Liver (tissue), 9 donors: ENCODE data around the gene FURIN. TPM values are rescaled to one million over a fixed set of nuclear protein-coding genes. Genes with fewer than 3 reads are reported as not detected.
A peak's percentile ranks its signal among the peaks of the same experiment; 100 is the strongest.

Experiments
- DNase-seq: peaks from one replicate; pipeline ENCODE4 v3.0.0-alpha.2; 2017; ENCODE audit warnings: low spot score
- H3K27ac ChIP-seq, 2 donors: one replicate each; pipeline ENCODE4 v1.7.0; 2013; ENCODE audit warnings: inconsistent platforms in 2 of 2, low read length in 2 of 2, control low read depth in 1 of 2, low read depth in 1 of 2, mild to moderate bottlenecking in 1 of 2
- H3K27me3 ChIP-seq, 4 donors: one replicate each; pipeline versions ENCODE4 v1.6.1 to v1.7.0; 2013; ENCODE audit warnings: low read length in 3 of 4, inconsistent platforms in 1 of 4, mild to moderate bottlenecking in 1 of 4, moderate library complexity in 1 of 4; ENCODE audit not compliant: control insufficient read depth in 4 of 4, insufficient read depth in 4 of 4
- H3K36me3 ChIP-seq, 4 donors: one replicate each; pipeline versions ENCODE4 v1.6.1 to v1.7.0; 2013; ENCODE audit warnings: low read length in 3 of 4, mild to moderate bottlenecking in 3 of 4, low read depth in 1 of 4, moderate library complexity in 1 of 4; ENCODE audit not compliant: control insufficient read depth in 4 of 4, insufficient read depth in 3 of 4
- H3K4me1 ChIP-seq, 4 donors: one replicate each; pipeline versions ENCODE4 v1.6.1 to v1.7.0; 2013; ENCODE audit warnings: low read length in 3 of 4, mild to moderate bottlenecking in 3 of 4, moderate library complexity in 1 of 4; ENCODE audit not compliant: control insufficient read depth in 4 of 4, insufficient read depth in 4 of 4
- H3K4me3 ChIP-seq, 3 donors: one replicate each; pipeline versions ENCODE4 v1.6.1 to v1.7.0; 2013; ENCODE audit warnings: low read length in 3 of 3, control low read depth in 1 of 3, low read depth in 1 of 3, mild to moderate bottlenecking in 1 of 3
- H3K9ac ChIP-seq, 2 donors: one replicate each; pipeline ENCODE4 v1.7.0; 2013; ENCODE audit warnings: low read length in 2 of 2, mild to moderate bottlenecking in 2 of 2, moderate library complexity in 2 of 2, control low read depth in 1 of 2, low read depth in 1 of 2
- H3K9me3 ChIP-seq, 4 donors: one replicate each; pipeline versions ENCODE4 v1.6.1 to v1.7.0; 2013; ENCODE audit warnings: low read length in 3 of 4; ENCODE audit not compliant: control insufficient read depth in 4 of 4
- ATF3 ChIP-seq: IDR thresholded peaks from 2 replicates; pipeline ENCODE4 v1.6.1; 2016; ENCODE audit warnings: antibody characterized with exemption
- FOXA1 ChIP-seq: IDR thresholded peaks from 2 replicates; pipeline ENCODE4 v1.6.1; 2016; ENCODE audit warnings: antibody characterized with exemption
- HNF4A ChIP-seq, 2 donors: conservative IDR thresholded peaks; 2 replicates each; pipeline ENCODE4 v1.6.1; 2016; ENCODE audit warnings: antibody characterized with exemption in 2 of 2, mild to moderate bottlenecking in 2 of 2
- HNF4G ChIP-seq: IDR thresholded peaks from 2 replicates; pipeline ENCODE4 v1.6.1; 2016; ENCODE audit warnings: antibody characterized with exemption
- JUND ChIP-seq, 2 donors: IDR thresholded peaks; 2 replicates each; pipeline ENCODE4 v1.6.1; 2016; ENCODE audit warnings: antibody characterized with exemption in 2 of 2
- NR2F2 ChIP-seq: IDR thresholded peaks from 2 replicates; pipeline ENCODE4 v1.6.1; 2016; ENCODE audit warnings: antibody characterized with exemption
- RAD21 ChIP-seq, 2 donors: IDR thresholded peaks; 2 replicates each; pipeline ENCODE4 v1.6.1; 2016; ENCODE audit warnings: antibody characterized with exemption in 2 of 2, mild to moderate bottlenecking in 2 of 2
- RXRA ChIP-seq, 2 donors: IDR thresholded peaks; 2 replicates each; pipeline ENCODE4 v1.6.1; 2017 to 2018; ENCODE audit warnings: antibody characterized with exemption in 2 of 2, mild to moderate bottlenecking in 1 of 2
- SP1 ChIP-seq: IDR thresholded peaks from 2 replicates; pipeline ENCODE4 v1.6.1; 2018; ENCODE audit warnings: antibody characterized with exemption, mild to moderate bottlenecking
- YY1 ChIP-seq: IDR thresholded peaks from 2 replicates; pipeline ENCODE4 v1.6.1; 2016; ENCODE audit warnings: antibody characterized with exemption, mild to moderate bottlenecking
- WGBS: extraction: QIAGEN DNeasy Blood & Tissue Kit; methylation state at CpG from one replicate; pipeline ENCODE4 v1.1.7; 2013; 5-methylcytosine and 5-hydroxymethylcytosine counted together
- polyA plus RNA-seq, 2 donors: library from polyadenylated mRNA; stranded (reverse) in 1 of 2; unstranded in 1 of 2; fragments of 200-250 nt in 1 of 2; fragments of >200 nt in 1 of 2; fragmentation: Nextera tagmentation in 1 of 2; extraction: Ambion mirVana in 1 of 2; gene quantifications; one replicate each; pipeline versions ENCODE4 v1.2.1 to v1.2.3, GENCODE V29; 2013 to 2015
- total RNA-seq, 2 donors: library from RNA; depleted of rRNA; stranded (reverse); fragments of >200 nt; gene quantifications; one replicate each; pipeline ENCODE4 v1.2.3, GENCODE V29; 2014
- TF ChIP-seq, protein P1 (sequence below): IDR thresholded peaks from 2 replicates; pipeline ENCODE4 v1.6.1; 2016; ENCODE audit warnings: antibody characterized with exemption
- TF ChIP-seq, protein P2 (sequence below): IDR thresholded peaks from 2 replicates; pipeline ENCODE4 v1.6.1; 2016; ENCODE audit warnings: antibody characterized with exemption, mild to moderate bottlenecking
- donor health status: healthy.
- donor health status: healthy.
- donor health status: healthy.
- donor health status: healthy.
- donor health status: healthy.

FURIN gene
- total and polyA plus RNA-seq, 4 donors: 102 to 258 (median 164) TPM

DNA sequence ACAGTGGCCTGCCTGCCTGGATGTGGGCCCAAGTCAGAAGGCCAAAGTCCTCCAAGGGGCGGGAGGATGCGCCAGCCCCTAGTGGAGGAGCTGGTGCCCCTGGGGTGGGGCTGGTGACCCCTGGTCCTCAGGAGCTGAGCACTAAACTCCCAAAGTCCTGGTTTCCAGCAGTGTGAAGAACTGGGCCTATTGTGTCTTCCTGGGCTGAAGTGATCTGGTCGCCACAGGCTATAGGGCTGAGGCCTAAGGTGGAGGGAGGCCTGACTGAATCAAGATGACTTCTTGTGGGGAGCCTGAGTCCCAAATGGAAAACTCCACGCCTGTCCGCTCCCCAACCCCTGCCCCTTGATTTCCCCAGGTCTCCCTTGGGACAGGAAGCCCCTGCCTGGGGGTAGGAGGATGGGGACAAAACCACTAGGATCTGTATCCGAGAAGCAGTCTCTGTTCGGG lies 15.2 kb downstream of the FURIN start:
- Histone ChIP-seq H3K36me3 (peaks cover 11 to 39% (median 19%) of the 10 kb centered on the region in 4 donors), H3K27ac (peak overlapping the region; percentile 90), H3K27me3 (no peaks in the 10 kb centered on the region), H3K9me3 (no peaks in the 10 kb centered on the region), H3K4me1 (peaks cover 14 to 77% (median 64%) of the 10 kb centered on the region in 4 donors), H3K9ac (peak overlapping the region; percentile 32 to 76), H3K4me3 (peak overlapping the region in 2 of 3 donors; percentile 4 to 54)
- TF ChIP-seq HNF4A (conservative IDR thresholded peaks at IDR 0.05) (peak; percentile 39 to 57), NR2F2 (peak; percentile 8), RAD21 (IDR thresholded peaks at IDR 0.05) (peak in 1 of 2 donors; percentile 13), RXRA (IDR thresholded peaks at IDR 0.05) (peak in 1 of 2 donors; percentile 20), HNF4G (peak; percentile 37), SP1 (peak; percentile 6), FOXA1 (no peak), ATF3 (no peak), JUND (IDR thresholded peaks at IDR 0.05) (peak in 1 of 2 donors; percentile 22), YY1 (no peak)
- TF ChIP-seq, protein P1, sequence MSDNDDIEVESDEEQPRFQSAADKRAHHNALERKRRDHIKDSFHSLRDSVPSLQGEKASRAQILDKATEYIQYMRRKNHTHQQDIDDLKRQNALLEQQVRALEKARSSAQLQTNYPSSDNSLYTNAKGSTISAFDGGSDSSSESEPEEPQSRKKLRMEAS: no peak
- peak; percentile 56 for DNase-seq
- WGBS: 45% methylated on average over 7 of the region's 7 CpGs

- H3K9ac ChIP-seq: peak within 1 kb of the TSS; percentile 32 to 76
- WGBS: 6% methylated on average over 58 of the region's 58 CpGs
- DNase-seq: peak; percentile 61
- H3K4me1 ChIP-seq: peaks cover 14 to 77% (median 64%) of the 10 kb centered on the region in 4 donors
- no peaks in the 10 kb centered on the region for H3K27me3 ChIP-seq
- peak within 1 kb of the TSS; percentile 54 to 67 (median 64) for H3K4me3 ChIP-seq
- peak within 1 kb of the TSS; percentile 90 for H3K27ac ChIP-seq
- TF ChIP-seq RAD21 (IDR thresholded peaks at IDR 0.05) (peak in 1 of 2 donors; percentile 1), RXRA (IDR thresholded peaks at IDR 0.05) (no peak)
- TF ChIP-seq, protein P2, sequence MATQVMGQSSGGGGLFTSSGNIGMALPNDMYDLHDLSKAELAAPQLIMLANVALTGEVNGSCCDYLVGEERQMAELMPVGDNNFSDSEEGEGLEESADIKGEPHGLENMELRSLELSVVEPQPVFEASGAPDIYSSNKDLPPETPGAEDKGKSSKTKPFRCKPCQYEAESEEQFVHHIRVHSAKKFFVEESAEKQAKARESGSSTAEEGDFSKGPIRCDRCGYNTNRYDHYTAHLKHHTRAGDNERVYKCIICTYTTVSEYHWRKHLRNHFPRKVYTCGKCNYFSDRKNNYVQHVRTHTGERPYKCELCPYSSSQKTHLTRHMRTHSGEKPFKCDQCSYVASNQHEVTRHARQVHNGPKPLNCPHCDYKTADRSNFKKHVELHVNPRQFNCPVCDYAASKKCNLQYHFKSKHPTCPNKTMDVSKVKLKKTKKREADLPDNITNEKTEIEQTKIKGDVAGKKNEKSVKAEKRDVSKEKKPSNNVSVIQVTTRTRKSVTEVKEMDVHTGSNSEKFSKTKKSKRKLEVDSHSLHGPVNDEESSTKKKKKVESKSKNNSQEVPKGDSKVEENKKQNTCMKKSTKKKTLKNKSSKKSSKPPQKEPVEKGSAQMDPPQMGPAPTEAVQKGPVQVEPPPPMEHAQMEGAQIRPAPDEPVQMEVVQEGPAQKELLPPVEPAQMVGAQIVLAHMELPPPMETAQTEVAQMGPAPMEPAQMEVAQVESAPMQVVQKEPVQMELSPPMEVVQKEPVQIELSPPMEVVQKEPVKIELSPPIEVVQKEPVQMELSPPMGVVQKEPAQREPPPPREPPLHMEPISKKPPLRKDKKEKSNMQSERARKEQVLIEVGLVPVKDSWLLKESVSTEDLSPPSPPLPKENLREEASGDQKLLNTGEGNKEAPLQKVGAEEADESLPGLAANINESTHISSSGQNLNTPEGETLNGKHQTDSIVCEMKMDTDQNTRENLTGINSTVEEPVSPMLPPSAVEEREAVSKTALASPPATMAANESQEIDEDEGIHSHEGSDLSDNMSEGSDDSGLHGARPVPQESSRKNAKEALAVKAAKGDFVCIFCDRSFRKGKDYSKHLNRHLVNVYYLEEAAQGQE: peak; percentile 17
- peaks cover 6 to 37% (median 16%) of the 10 kb centered on the region in 4 donors for H3K36me3 ChIP-seq
- H3K9me3 ChIP-seq: no peaks in the 10 kb centered on the region
Measured at GRCh38 chr15:90883976-90884718, 15.8 kb downstream of the FURIN start, which contains the start of gene FES. FES (plus strand) TSS chr15:90884504; CDS start chr15:90885046, 542 bp downstream.
